Measurements from ENCODE around the gene RPL39.

The RPL39 gene

GRCh38 chrX:119738742-119739141, 52.7 kb downstream of the RPL39 start:
- in situ Hi-C loops (cut with HindIII; ENCODE audit: low pct_ligation_motif_present, low pct_unique_long_range_greater_than_20kb, low sequenced_read_pairs), result no loop called here
- no peak for DNase-seq
